Measurements from ENCODE around the gene BPIFB4.

BPIFB4 gene

DNA sequence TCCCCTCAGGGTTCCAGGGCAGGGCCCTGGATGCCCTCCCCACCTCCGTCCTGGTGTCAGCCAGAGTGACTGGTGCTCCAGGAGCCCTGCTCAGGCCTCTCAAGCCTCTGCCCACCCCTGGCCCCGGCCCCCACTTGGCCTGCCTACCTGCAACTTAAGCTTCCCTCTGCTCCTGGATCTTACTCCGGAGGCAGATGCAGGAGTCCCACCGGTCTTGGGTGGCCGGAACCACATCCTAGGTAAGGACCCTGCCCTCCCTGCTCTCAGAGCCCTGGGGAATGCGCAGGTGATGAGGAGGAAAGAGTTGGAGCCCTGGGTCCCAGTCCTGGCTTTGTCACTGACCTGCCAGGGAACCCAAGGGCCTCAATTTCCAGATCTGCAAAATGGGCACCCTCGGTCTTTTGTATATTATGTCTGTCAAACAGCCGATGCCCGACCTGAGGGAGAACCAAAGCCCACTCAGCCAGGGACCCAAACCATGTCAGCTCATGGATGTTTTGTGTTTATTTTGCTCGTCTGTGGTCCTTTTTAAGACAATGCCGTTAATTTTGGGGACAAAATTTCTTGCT is 54.0 kb downstream of the BPIFB4 start:
- TF ChIP-seq, protein P1, sequence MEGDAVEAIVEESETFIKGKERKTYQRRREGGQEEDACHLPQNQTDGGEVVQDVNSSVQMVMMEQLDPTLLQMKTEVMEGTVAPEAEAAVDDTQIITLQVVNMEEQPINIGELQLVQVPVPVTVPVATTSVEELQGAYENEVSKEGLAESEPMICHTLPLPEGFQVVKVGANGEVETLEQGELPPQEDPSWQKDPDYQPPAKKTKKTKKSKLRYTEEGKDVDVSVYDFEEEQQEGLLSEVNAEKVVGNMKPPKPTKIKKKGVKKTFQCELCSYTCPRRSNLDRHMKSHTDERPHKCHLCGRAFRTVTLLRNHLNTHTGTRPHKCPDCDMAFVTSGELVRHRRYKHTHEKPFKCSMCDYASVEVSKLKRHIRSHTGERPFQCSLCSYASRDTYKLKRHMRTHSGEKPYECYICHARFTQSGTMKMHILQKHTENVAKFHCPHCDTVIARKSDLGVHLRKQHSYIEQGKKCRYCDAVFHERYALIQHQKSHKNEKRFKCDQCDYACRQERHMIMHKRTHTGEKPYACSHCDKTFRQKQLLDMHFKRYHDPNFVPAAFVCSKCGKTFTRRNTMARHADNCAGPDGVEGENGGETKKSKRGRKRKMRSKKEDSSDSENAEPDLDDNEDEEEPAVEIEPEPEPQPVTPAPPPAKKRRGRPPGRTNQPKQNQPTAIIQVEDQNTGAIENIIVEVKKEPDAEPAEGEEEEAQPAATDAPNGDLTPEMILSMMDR (conservative IDR thresholded peaks at IDR 0.05), result no peak
- no peak for TF ChIP-seq ZFX (IDR thresholded peaks at IDR 0.05)
- no peak overlapping the region for H3K27ac ChIP-seq

DNA sequence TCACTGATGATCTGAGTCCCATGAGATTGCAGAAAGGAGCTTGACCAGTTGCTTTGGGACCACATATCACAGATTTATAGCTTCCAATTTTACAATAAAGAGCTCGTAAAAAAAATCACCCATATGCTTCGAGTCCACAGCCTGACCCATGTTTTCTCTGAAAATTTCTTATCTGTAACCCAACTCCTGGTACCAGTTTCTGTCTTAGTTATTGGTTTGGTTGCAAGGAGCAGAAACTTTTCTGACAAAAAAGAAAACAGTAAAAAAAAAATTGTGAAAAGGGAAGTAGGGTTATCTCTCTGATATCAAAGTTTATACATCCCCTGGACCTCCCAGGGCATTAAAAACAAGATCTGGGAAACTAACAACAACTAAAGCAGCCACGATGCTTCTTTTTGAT is 57.8 kb downstream of the BPIFB4 start:
- TF ChIP-seq ZFX (IDR thresholded peaks at IDR 0.05), result no peak
- TF ChIP-seq, protein P1 (conservative IDR thresholded peaks at IDR 0.05), result no peak
- no peak overlapping the region for H3K27ac ChIP-seq

DNA sequence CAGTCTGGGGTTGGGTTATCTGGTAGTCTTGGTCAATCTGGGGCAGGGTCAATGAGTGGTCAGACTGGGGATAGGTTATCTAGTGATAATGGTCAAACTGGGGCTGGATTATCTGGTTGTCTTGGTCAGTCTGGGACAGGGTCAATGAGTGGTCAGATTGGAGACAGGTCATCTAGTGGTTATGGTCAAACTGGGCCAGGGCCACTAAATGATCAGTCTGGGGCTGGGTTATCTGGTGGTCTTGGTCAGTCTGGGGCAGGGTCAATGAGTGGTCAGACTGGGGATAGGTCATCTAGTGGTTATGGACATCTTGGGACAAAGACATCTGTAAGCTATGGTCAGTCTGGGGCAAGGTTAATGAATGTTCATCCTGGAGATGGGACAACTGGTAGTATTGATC is 60.0 kb downstream of the BPIFB4 start:
- no peak overlapping the region for H3K27ac ChIP-seq

DNA sequence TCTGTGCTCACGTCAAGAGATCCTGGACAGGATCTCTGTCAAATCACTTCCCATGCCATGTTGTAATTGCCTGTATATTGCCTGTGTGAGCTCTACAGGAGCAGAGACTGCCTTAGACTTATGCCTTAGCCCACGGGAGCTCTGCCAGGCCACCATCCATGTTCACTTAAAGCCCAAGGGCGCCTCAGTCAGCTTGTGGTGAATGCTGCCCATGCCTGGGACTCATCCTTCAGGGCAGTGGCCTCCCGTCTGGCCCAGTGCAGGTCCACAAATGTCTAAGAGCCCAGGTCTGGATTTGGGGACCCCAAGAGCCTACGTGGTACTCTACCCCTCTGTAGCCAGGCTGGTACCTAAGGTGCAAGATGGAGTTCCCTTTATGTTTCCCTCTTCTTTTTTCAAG is 66.1 kb downstream of the BPIFB4 start:
- no peak overlapping the region for H3K27ac ChIP-seq
- TF ChIP-seq, protein P1 (conservative IDR thresholded peaks at IDR 0.05), result no peak
- TF ChIP-seq ZFX (IDR thresholded peaks at IDR 0.05), result no peak

More for the DNA sequence above, 60.0 kb downstream of the BPIFB4 start:
- TF ChIP-seq, protein P1 (conservative IDR thresholded peaks at IDR 0.05), result no peak
- no peak for TF ChIP-seq ZFX (IDR thresholded peaks at IDR 0.05)

DNA sequence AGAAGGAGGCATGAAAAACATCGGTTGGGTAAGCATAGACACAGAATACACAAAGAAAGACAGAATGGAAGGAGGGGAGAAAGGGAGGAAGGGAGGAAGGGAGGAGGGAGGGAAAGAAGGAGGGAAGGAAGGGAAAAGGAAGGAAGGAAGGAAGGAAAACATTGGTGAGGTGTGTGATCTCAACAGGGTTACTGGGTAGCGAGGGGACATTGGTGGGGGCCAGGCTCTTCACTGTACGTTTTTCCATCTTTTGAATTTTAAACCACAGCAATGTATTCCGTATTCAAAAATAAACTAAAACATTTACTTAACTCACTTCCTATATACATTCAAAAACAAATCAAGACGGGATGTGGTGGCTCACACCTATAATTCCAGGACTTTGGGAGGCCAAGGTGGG is 67.9 kb downstream of the BPIFB4 start:
- no peak overlapping the region for H3K27ac ChIP-seq
- no peak for TF ChIP-seq ZFX (IDR thresholded peaks at IDR 0.05)
- TF ChIP-seq, protein P1 (conservative IDR thresholded peaks at IDR 0.05), result no peak

DNA sequence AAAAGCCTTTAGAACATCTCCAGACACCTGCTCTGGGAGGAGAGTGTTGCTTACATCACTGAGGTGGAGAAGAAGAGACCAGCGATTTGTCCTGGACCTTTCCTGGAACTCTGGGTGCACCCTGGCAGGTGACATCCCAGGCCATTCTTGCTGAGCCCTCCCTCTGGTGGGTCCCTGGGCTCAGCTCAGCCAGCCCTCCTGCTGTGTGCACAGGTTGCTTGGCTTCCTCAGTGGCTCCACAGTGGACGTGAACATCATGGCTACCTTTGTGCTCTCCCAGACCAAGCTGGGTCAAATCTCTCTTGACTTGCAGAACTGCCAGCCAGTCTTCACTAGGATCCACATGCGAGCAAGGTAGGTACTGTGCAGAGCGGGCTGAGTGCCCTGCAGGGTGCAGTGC is 68.6 kb downstream of the BPIFB4 start:
- H3K27ac ChIP-seq, result no peak overlapping the region
- TF ChIP-seq, protein P1 (conservative IDR thresholded peaks at IDR 0.05), result no peak
- TF ChIP-seq ZFX (IDR thresholded peaks at IDR 0.05), result no peak

DNA sequence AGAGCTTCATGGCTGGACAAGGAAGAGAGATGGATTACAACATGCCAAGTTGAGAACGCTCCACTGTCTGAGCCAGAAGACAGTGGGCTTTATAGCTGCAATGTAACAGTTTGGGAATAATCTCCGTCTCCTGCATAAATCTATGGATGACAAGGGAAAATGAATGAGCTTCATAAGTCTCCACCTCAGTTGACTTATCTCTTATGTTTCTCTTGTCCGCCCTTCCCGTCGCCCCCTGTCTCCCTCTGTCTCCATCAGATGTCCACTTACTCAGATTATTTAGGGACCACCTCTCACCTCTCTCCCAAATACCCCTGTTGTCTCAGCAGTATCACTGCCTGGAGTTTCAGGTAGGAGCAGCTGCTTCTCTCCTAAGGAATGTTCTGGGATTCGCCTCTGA is 74.8 kb downstream of the BPIFB4 start:
- no peak for TF ChIP-seq ZFX (IDR thresholded peaks at IDR 0.05)
- TF ChIP-seq, protein P1 (conservative IDR thresholded peaks at IDR 0.05), result no peak
- no peak overlapping the region for H3K27ac ChIP-seq
